ENCODE results near the gene C20orf202.

C20orf202 gene

GRCh38 chr20:1163653-1164052, 39.6 kb upstream of the C20orf202 start:
- no peak overlapping the region for H3K4me3 ChIP-seq (ENCODE audit: low read depth, low read length)
- TF ChIP-seq, protein P1, sequence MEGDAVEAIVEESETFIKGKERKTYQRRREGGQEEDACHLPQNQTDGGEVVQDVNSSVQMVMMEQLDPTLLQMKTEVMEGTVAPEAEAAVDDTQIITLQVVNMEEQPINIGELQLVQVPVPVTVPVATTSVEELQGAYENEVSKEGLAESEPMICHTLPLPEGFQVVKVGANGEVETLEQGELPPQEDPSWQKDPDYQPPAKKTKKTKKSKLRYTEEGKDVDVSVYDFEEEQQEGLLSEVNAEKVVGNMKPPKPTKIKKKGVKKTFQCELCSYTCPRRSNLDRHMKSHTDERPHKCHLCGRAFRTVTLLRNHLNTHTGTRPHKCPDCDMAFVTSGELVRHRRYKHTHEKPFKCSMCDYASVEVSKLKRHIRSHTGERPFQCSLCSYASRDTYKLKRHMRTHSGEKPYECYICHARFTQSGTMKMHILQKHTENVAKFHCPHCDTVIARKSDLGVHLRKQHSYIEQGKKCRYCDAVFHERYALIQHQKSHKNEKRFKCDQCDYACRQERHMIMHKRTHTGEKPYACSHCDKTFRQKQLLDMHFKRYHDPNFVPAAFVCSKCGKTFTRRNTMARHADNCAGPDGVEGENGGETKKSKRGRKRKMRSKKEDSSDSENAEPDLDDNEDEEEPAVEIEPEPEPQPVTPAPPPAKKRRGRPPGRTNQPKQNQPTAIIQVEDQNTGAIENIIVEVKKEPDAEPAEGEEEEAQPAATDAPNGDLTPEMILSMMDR (IDR thresholded peaks at IDR 0.05; ENCODE audit: control insufficient read depth, extremely low read depth, insufficient read depth), result no peak
- DNase-seq (ENCODE audit: low read depth), result no peak

GRCh38 chr20:1164871-1165270, 38.4 kb upstream of the C20orf202 start:
- TF ChIP-seq, protein P1 (IDR thresholded peaks at IDR 0.05; ENCODE audit: control insufficient read depth, extremely low read depth, insufficient read depth), result no peak
- no peak overlapping the region for H3K4me3 ChIP-seq (ENCODE audit: low read depth, low read length)
- no peak for DNase-seq (ENCODE audit: low read depth)

GRCh38 chr20:1165521-1165920, 37.7 kb upstream of the C20orf202 start:
- H3K4me3 ChIP-seq (ENCODE audit: low read depth, low read length), result no peak overlapping the region
- TF ChIP-seq, protein P1 (IDR thresholded peaks at IDR 0.05; ENCODE audit: control insufficient read depth, extremely low read depth, insufficient read depth), result no peak
- no peak for DNase-seq (ENCODE audit: low read depth)

GRCh38 chr20:1165941-1166340, 37.3 kb upstream of the C20orf202 start:
- DNase-seq (ENCODE audit: low read depth), result no peak
- H3K4me3 ChIP-seq (ENCODE audit: low read depth, low read length), result no peak overlapping the region
- TF ChIP-seq, protein P1 (IDR thresholded peaks at IDR 0.05; ENCODE audit: control insufficient read depth, extremely low read depth, insufficient read depth), result no peak

- H3K4me3 ChIP-seq (ENCODE audit: low read depth, low read length), result no peak overlapping the region
- no peak for DNase-seq (ENCODE audit: low read depth)
- TF ChIP-seq, protein P1 (IDR thresholded peaks at IDR 0.05; ENCODE audit: control insufficient read depth, extremely low read depth, insufficient read depth), result no peak
These were observed 36.1 kb upstream of the C20orf202 start for GRCh38 chr20:1166948-1167720.

DNA sequence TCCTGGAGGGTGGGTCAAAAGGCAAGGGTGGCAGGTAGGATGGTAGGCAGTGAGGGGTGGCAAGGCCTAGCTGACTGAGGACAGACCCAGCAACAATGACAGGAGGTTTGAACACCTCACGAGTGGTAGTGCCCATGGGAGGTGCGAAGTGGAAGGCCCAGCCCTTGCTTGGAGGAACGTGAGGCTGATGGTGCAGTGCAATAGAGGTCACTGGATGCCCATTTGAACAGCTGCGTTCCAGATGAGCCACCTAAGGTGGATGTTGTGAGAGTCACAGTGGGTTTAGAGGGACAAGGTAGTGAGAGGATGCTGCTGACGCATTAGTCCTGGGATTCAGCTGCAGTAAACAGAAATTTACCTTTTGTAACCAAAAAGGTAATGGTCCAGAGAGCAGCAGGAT, 34.0 kb upstream of the C20orf202 start:
- DNase-seq (ENCODE audit: low read depth), result no peak
- TF ChIP-seq, protein P1 (IDR thresholded peaks at IDR 0.05; ENCODE audit: control insufficient read depth, extremely low read depth, insufficient read depth), result no peak
- H3K4me3 ChIP-seq (ENCODE audit: low read depth, low read length), result no peak overlapping the region

Measured in LNCaP clone FGC (cell line).